K562 (cell line): ENCODE data around the gene ZC3H18. TPM values are rescaled to one million over a fixed set of nuclear protein-coding genes. Genes with fewer than 3 reads are reported as not detected.

Source experiments
- ATAC-seq: fragments of 200-7000 bp; cut with Tn5 transposase; 3 replicates; pipeline ENCODE4 v1.9.1; 2020; ENCODE audit warnings: moderate library complexity
- BruUV-seq: library from RNA; stranded (reverse); fragments of 400-500 nt; replicated peaks from 2 replicates; lab custom pipeline; 2021; lab: Mats Ljungman, UMichigan
- CTCF ChIA-PET: fragments of 300-600 bp; formaldehyde crosslinking; extraction: SDS; loops from one replicate; lab custom pipeline; 2021; ENCODE audit warnings: low intra/inter-chr PET ratio; lab: Yijun Ruan, JAX
- POLR2A ChIA-PET: fragments of 300-600, 350-650 bp; sonication (Branson Sonifier 250); formaldehyde crosslinking; extraction: SDS; loops from one replicate; lab custom pipeline; 2021; ENCODE audit warnings: antibody characterized with exemption, inconsistent platforms; lab: Yijun Ruan, JAX
- DNase-seq, 4 experiments: peaks; one replicate each; pipeline versions ENCODE4 v3.0.0 to v3.0.0-alpha.2; 2011 to 2018; ENCODE audit warnings: low spot score in 3 of 4, mixed read lengths in 3 of 4; ENCODE audit errors: extremely low read depth in 1 of 4
- FAIRE-seq: peaks from 2 replicates; lab custom pipeline; 2011; peaks lifted over from hg19 to GRCh38; lab: Jason Lieb, UNC
- H2AFZ ChIP-seq: 2 replicates; pipeline ENCODE4 v1.6.0; 2011; ENCODE audit warnings: low read depth, low read length, control low read depth, inconsistent platforms
- H3K27ac ChIP-seq: fragments of 200-600 bp; 3 replicates; pipeline ENCODE4 v1.8.0; 2011; ENCODE audit warnings: low read depth, mild to moderate bottlenecking, control low read depth, inconsistent platforms, low read length, moderate library complexity, mixed read lengths; ENCODE audit errors: extremely low read depth
- H3K27me3 ChIP-seq, 2 experiments: fragments of 300-600 bp in 1 of 2; 2 replicates in 1 of 2; 3 replicates in 1 of 2; pipeline versions ENCODE4 v1.6.0 to v1.8.0; 2011; ENCODE audit warnings: inconsistent platforms in 2 of 2, low read length in 2 of 2, mild to moderate bottlenecking in 1 of 2, mixed read lengths in 1 of 2, moderate library complexity in 1 of 2; ENCODE audit not compliant: control insufficient read depth in 2 of 2, insufficient read depth in 2 of 2
- H3K36me3 ChIP-seq: fragments of 300-600 bp; 3 replicates; pipeline ENCODE4 v1.8.0; 2011; ENCODE audit warnings: mild to moderate bottlenecking, low read length, inconsistent platforms; ENCODE audit not compliant: control insufficient read depth, insufficient read depth
- H3K4me1 ChIP-seq, 2 experiments: fragments of 200-600 bp in 1 of 2; replicated peaks in 1 of 2; 2 replicates in 1 of 2; 3 replicates in 1 of 2; pipeline versions ENCODE4 v1.5.1 to v1.8.0; 2011; ENCODE audit warnings: inconsistent platforms in 2 of 2, low read length in 2 of 2, mild to moderate bottlenecking in 1 of 2, mixed read lengths in 1 of 2, moderate library complexity in 1 of 2; ENCODE audit not compliant: control insufficient read depth in 2 of 2, insufficient read depth in 2 of 2
- H3K4me2 ChIP-seq: 2 replicates; pipeline ENCODE4 v1.6.1; 2011; ENCODE audit warnings: low read length, control low read depth, inconsistent platforms, mixed read lengths; ENCODE audit not compliant: insufficient read depth
- H3K4me3 ChIP-seq: fragments of 200-600 bp; sonication (generic), shearing (Covaris generic); 2 replicates; pipeline ENCODE4 v1.5.1; 2016; ENCODE audit warnings: control low read depth, inconsistent platforms
- H3K79me2 ChIP-seq: fragments of 200-600 bp; 3 replicates; pipeline ENCODE4 v1.8.0; 2011; ENCODE audit warnings: low read length, inconsistent platforms; ENCODE audit not compliant: control insufficient read depth, insufficient read depth
- H3K9ac ChIP-seq, 2 experiments: 2 replicates each; pipeline versions ENCODE4 v1.6.0 to v1.6.1; 2011; ENCODE audit warnings: low read depth in 2 of 2, low read length in 2 of 2, control low read depth in 1 of 2, inconsistent platforms in 1 of 2, mild to moderate bottlenecking in 1 of 2, mixed read lengths in 1 of 2; ENCODE audit not compliant: insufficient read depth in 1 of 2
- H3K9me1 ChIP-seq: one replicate; pipeline ENCODE4 v1.6.0; 2011; ENCODE audit warnings: inconsistent platforms, mild to moderate bottlenecking, low read length, moderate library complexity; ENCODE audit not compliant: control insufficient read depth, insufficient read depth
- H3K9me3 ChIP-seq: replicated peaks from 2 replicates; pipeline ENCODE4 v1.5.1; 2011; ENCODE audit warnings: low read depth, low read length, inconsistent platforms; ENCODE audit not compliant: control insufficient read depth, insufficient read depth
- H4K20me1 ChIP-seq: replicated peaks from 2 replicates; pipeline ENCODE4 v1.6.1; 2011; ENCODE audit warnings: low read length, inconsistent platforms, mixed read lengths; ENCODE audit not compliant: control insufficient read depth, insufficient read depth
- BCLAF1 ChIP-seq, 2 experiments: fragments of 450-650 bp in 1 of 2; IDR thresholded peaks; 2 replicates each; pipeline ENCODE4 v1.6.1; 2011 to 2017; ENCODE audit warnings: low read depth in 2 of 2, antibody characterized with exemption in 1 of 2, borderline replicate concordance in 1 of 2, low read length in 1 of 2, mild to moderate bottlenecking in 1 of 2, mixed read lengths in 1 of 2; ENCODE audit not compliant: control insufficient read depth in 1 of 2
- GABPB2 ChIP-seq: fragments of 250-450 bp; sonication (Bioruptor Pico); conservative IDR thresholded peaks from 2 replicates; pipeline ENCODE4 v1.5.1; 2021; ENCODE audit warnings: mild to moderate bottlenecking
- IRF1 ChIP-seq: sonication (generic); formaldehyde crosslinking; IDR thresholded peaks from 2 replicates; pipeline ENCODE4 v1.8.0; 2022; ENCODE audit warnings: missing genetic modification reagents, mild to moderate bottlenecking, borderline replicate concordance
- MTA3 ChIP-seq: fragments of 450-650 bp; formaldehyde crosslinking; IDR thresholded peaks from 2 replicates; pipeline ENCODE4 v1.6.1; 2017; ENCODE audit warnings: mild to moderate bottlenecking, borderline replicate concordance
- NR4A1 ChIP-seq, 2 experiments: fragments of 250-450 bp in 1 of 2; fragments of 450-650 bp in 1 of 2; sonication (Bioruptor Pico) in 1 of 2; IDR thresholded peaks; 2 replicates each; pipeline versions ENCODE4 v1.4.0 to v1.6.1; 2016 to 2020; ENCODE audit warnings: mild to moderate bottlenecking in 2 of 2, missing compliant biosample characterization in 1 of 2, missing genetic modification characterization in 1 of 2, moderate library complexity in 1 of 2
- RERE ChIP-seq: sonication (generic); formaldehyde crosslinking; IDR thresholded peaks from 2 replicates; pipeline ENCODE4 v1.8.0; 2023; ENCODE audit warnings: missing genetic modification reagents, mild to moderate bottlenecking, borderline replicate concordance
- WGBS: fragments of 100-300 bp; shearing (Covaris generic); methylation state at CpG from one replicate; pipeline ENCODE4 v1.1.6; 2016; ENCODE audit warnings: low coverage, mixed read lengths; ENCODE audit not compliant: insufficient coverage; ENCODE audit errors: missing lambda C conversion rate; 5-methylcytosine and 5-hydroxymethylcytosine counted together
- in situ Hi-C: fragments of 300-500 bp; cut with MboI; formaldehyde crosslinking; loops from 4 replicates; pipeline ENCODE4 v1.15.0; 2018; ENCODE audit warnings: inconsistent platforms, mixed read lengths
- intact Hi-C: fragments of 100-400 bp; cut with micrococcal nuclease; formaldehyde crosslinking; loops from 2 replicates; pipeline ENCODE4 v1.14.2; 2022
- polyA plus RNA-seq, 8 experiments: library from polyadenylated mRNA; depleted of rRNA in 4 of 8; stranded (reverse) in 5 of 8; unstranded in 3 of 8; fragments of >200 nt; fragmentation: Nextera tagmentation in 2 of 8; fragmentation: Illumina TruSeq in 1 of 8; extraction: Ambion mirVana in 2 of 8; extraction: Trizol in 1 of 8; gene quantifications; 2 replicates each; pipeline versions ENCODE4 v1.2.1 to v1.2.3, GENCODE V29; 2011 to 2014; ENCODE audit warnings: inconsistent platforms in 1 of 8, missing spikeins in 1 of 8
- total RNA-seq, 7 experiments: library from RNA; depleted of rRNA in 6 of 7; stranded (reverse); fragments of >200 nt in 6 of 7; fragmentation: Illumina TruSeq in 2 of 7; extraction: Trizol in 2 of 7; gene quantifications; 2 replicates each; pipeline versions ENCODE4 v1.2.1 to v1.2.3, GENCODE V29; 2011 to 2021; ENCODE audit warnings: low replicate concordance in 1 of 7

The ZC3H18 gene
- total and polyA plus RNA-seq, 9 of the 15 experiments (the other 6 are each of a cell fraction or from before 2014, with no cell fraction given) = 1.7 to 88.7 (median 26.9) TPM

DNA sequence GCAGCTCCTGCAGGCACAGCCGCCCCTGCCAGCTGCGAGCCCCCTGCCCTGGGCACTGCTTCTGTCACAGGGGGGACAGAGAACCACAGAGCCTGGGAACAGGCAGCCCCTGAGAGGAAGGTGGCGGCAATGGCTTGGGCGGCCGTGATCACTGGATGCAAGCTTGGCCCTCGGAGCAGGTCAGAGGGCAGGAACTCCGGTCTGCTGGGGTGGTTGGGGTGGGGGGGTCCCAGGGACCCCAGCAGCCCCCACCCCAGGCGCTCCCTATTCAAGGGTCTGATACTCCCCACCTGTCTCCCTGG lies 82.5 kb downstream of the ZC3H18 start:
- Histone ChIP-seq H3K9me3 (no peaks in the 10 kb centered on the region), H3K9ac (no peak overlapping the region; a peak in 1 of 4 replicates), H3K4me2 (no peak overlapping the region), H3K36me3 (peaks cover 75% of the 10 kb centered on the region; the same call in 2 of the 3 replicates), H4K20me1 (peaks cover 9% of the 10 kb centered on the region; the same call in 1 of the 2 replicates), H3K79me2 (peaks cover 37% of the 10 kb centered on the region), H3K4me1 (peaks cover 11 to 91% of the 10 kb centered on the region in 2 experiments; a peak in 4 of 5 replicates), H2AFZ (no peak overlapping the region), H3K27ac (no peak overlapping the region), H3K4me3 (no peak overlapping the region), H3K27me3 (no peaks in the 10 kb centered on the region), H3K9me1 (no peaks in the 10 kb centered on the region)
- TF ChIP-seq MTA3 = no peak
- 0 out of 2 replicates have a peak, but pooled peaks have one; percentile 33 for TF ChIP-seq RERE
- TF ChIP-seq GABPB2 = no peak
- TF ChIP-seq IRF1 (CRISPR knock-in tag) = no peak
- TF ChIP-seq BCLAF1 (IDR thresholded peaks at IDR 0.05; ENCODE audit: borderline replicate concordance in 1 of 2, control insufficient read depth in 1 of 2, low read depth in 2 of 2, low read length in 1 of 2) = no peak
- TF ChIP-seq NR4A1 (CRISPR knock-in tag; IDR thresholded peaks at IDR 0.05) = no peak
- no peak for TF ChIP-seq NR4A1 (tag; IDR thresholded peaks at IDR 0.05)
- intact Hi-C loops (no loop called here), in situ Hi-C loops (no loop called here)
- BruUV-seq = no TSS peak
- CTCF ChIA-PET = no interaction called here
- DNase-seq = no peak
- ATAC-seq = no peak
- FAIRE-seq = no peak
- POLR2A ChIA-PET = interaction anchor here (0.6 to 1.1 kb wide), 2 partner anchors 9 to 829 kb away, joined by 3 to 4 read pairs; no protein-coding TSS in a partner anchor
- 83% methylated on average over 7 of the region's 8 CpGs for WGBS
